Dedifferentiated amniotic fluid mesenchymal stem cell (primary cell): Measurements from ENCODE around the gene CACNA2D2.

ENCODE experiments used
- DNase-seq: peaks from one replicate; pipeline ENCODE4 v3.0.0-alpha.2; 2016; ENCODE audit errors: extremely low spot score

Gene CACNA2D2

DNA sequence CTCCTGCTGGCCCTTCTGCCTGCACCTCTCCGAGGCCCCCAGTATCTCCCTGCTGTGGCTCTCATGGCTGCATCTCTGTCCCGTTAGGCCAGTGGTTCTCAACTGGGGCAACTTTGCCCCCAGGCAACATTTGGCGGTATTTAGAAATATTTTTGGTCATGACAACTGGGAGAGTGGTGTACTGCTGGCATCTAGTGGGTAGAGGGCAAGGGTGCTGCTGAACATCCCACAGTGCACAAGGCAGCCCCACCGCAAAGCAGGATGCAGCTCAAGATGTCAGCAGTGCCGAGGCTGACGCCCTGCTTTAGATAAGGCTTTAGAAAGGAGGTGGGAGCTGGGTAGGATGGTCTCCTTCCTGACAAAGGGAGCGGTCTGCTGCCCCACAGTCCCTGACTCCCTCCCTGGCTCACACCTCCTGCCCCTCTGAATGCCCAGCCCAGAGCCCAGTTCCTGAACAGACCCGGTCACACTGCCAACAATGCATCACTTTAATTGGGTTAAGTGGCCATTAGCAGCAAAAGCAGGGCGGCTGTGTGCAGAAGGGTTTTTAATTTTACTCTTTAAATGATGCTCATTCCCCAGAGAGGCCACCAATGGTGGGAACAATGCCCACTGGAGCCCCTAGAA lies 75.3 kb downstream of the CACNA2D2 start:
- no peak for DNase-seq

DNA sequence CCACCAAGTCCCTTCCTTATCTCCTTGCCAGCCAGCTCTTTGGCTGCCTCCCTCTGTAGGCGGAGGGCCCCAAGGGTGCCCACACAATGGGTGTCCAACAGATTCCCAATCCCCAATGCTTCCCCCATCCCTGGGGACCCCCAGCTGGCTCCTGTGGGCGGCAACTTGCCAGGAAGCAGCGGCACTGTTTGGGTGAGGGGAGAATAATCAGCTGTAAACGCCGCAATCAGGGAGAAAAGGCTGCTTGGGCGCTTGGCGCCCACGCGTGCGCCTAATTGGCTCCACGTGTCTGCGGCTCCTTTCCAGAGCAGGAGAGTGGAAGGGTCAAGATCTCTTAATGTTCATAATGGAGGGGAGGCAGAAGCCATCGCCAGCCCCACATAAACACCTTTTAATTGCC lies 76.2 kb downstream of the CACNA2D2 start:
- no peak for DNase-seq

GRCh38 chr3:50425911-50426310 lies 77.5 kb downstream of the CACNA2D2 start:
- no peak for DNase-seq

DNA sequence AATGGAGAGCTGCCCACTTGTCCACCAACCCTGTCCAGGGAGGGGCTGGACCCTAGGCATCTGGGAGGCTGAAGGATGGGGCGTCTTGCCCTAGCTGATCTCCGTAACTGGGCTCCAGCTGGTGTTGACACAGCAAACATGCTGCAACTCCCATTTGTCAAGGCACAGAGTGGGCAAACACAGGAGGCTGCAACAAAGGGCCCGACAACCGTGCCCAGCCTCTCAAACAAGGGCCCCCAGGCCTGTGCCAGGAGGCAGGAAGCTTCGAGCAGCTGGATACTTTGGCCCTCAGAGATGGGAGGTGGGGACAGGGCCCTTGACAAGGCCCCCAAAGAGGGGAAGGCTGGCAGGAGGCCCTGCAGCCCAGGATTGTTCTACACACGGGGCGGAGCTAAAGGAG lies 79.9 kb downstream of the CACNA2D2 start:
- DNase-seq = no peak

- no peak for DNase-seq
These were observed 81.3 kb downstream of the CACNA2D2 start for GRCh38 chr3:50422153-50422552.

DNA sequence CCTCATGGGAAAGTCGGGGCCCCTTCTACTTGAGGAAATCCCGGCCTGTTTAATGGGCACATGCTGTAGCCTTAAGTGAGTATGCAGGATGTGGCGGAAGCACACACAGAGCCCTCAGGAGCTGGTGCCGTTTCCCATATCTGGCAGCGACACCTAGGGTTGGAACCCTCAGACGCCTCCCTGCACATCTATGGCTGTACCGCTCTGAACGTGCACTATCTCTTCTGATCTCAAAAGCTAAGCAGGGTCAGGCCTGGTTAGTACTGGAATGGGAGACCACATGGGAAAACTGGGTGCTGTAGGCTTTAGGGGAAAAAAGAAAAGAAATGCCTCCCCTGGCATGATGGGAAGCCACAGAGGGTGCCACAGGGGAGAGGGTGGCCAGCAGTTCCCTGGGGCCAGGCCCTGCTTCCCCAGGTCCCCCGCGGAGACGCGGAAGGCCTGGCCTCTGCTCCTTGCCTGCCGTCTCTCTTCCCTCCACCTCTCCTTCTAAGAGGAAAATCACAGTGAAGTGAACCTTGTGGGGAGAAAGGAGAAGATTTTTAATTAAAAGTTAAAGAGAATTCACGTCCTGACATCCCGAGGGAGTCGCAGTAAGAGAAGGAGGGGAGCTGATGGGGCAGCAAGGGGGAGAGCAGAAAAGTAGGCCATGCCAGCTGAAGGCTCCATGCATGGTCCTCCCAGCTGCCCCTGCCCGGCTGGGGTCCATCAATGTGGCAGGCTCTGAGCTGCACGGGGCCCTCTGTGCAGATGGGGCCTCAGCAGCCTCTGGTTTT lies 83.7 kb downstream of the CACNA2D2 start:
- no peak for DNase-seq

DNA sequence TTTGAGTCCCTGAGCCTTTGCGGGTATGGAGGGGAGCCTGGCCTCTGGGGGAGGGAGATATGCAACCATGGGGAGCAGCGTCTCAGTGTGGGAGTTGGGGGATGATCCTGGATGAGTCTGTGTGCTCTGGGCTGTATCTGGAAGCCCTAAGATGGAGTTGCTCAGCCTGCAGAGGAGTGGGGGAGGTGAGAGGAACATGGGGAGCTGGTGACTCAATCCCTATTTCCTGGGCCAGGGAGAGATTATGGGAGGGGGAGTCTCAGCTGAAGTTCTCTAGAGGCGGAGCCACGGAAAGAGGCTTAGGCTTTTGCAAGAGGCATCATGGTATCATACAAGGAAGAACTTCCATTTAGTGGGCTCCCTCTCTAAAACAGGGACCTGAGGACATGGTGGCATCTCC lies 84.6 kb downstream of the CACNA2D2 start:
- DNase-seq = no peak

GRCh38 chr3:50417637-50418033 lies 85.8 kb downstream of the CACNA2D2 start:
- DNase-seq = no peak

DNA sequence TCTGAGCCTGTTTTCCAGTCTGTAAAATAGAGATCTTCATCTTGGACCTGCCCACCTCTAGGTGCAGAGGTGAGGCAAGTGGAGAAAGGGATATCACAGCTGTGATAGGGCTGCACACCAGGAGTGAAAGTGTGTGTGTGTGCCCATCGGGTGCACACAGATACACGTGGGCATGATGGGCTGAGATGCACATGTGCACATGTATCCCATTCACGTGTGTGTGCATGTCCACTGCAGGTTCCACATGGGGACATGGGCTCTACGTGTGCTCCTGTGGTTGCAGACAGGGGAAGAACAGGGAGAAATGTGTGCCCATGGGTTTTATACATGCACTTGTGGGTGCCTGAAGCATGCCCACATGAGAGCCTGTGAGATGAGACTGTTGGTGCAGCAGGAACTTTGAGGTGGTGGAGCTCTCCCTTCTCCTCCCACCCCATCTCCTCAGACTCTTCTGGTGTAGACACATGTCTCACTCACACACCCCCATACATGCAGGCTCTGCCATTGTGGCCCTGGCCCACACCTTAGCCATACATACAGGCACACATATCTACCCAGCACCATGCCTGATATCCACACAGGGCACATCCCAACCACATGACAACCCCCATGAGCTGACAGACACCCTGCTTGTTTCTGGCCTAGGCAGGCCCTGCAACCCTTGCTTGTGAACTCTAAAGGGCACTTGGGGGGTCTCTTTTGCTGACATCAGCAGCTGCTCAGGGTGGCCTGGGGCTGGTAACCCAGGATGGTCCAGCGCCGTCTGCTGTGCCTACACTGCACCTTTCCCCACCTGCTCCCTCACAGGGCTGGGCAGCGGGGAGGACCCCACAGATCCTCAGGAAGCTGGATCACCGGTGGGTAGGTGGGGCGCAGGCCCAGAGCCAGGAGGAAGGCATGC lies 86.4 kb downstream of the CACNA2D2 start:
- no peak for DNase-seq

DNA sequence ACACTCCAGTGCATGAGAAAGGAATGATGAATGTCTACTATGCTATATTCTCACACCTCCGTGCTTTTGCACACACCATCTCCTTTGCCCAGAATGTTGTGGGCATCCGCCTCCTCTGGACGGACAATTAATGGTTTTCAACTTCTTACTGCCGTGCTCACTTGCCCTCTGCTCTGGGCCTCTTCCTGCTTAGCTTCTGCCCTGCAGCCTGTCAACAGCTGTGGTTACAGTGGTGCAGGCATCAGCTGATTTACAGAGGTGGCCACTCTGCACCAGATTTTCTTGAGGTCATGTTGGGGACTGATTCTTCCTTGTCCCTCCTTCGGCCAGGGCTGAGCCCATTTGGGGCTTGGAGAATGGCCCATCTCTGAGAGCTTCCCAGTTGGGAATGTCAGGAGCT lies 87.6 kb downstream of the CACNA2D2 start:
- DNase-seq = no peak

- no peak for DNase-seq
These were observed 88.4 kb downstream of the CACNA2D2 start for GRCh38 chr3:50415061-50415460.

DNA sequence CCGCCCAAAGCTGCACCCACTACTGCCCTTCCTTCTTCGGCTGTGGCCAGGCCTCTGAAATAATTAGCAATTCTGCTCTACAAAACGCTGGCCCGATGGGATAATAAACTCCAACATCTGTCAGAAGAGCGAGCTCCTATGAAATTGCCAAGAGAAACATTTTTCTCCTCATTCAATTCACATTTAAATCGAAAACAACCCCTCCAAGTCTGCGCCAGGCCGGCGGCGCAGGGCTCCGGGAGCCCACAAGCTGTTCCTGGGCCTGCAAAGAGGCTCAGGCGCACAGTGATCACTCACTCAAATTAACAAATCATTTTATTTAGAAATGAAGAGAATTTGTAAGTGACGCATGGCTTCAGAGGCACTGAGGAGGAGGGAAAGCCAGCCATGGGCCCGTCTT lies 88.8 kb downstream of the CACNA2D2 start:
- DNase-seq = no peak

DNA sequence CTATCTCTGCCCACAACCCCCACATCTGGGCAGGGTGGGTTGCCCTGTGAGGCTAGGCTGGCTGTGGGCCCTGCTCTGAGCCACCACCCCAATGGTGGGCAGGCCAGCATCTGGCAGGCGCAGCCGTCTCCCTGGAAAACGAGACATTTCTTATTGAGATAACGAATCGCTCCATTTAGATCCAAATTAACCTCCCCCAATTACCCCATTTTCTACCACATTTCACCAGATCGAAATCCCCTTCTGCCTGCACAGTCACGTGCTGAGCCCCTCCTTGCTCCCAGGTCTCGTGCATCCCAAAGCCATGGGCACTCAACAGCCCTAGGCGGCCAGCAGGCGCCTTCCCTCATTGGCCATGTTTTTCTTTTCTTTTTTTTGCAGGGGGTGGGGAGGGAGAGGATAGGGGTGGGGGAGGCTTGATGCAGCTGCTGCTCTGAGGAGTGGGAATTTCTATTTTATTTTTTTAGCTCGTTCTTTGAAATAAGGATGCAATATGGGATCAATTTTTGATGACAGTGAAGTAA lies 91.1 kb downstream of the CACNA2D2 start:
- DNase-seq = no peak

GRCh38 chr3:50411229-50411628 lies 92.2 kb downstream of the CACNA2D2 start:
- DNase-seq = no peak

GRCh38 chr3:50410608-50411139 lies 92.8 kb downstream of the CACNA2D2 start:
- DNase-seq = no peak

DNA sequence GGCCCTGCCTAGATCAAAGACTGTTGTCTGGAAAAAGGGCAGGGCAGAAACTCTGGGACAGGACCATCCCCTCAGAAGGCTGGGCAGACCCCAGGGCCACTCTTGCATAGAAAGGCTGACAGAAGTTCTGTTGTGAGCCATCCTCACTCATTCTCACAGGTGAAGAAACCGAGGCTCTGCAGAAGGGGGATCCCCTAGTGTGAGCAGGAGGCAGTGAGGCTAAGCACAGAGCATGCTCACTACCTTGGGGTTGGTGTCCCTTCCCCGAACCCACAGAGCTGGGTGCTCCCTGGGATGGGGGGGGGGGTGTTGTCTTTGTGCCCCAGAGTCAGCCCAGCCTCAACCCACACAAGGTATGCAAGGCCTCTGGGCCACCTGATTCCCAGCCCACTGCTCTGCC lies 93.2 kb downstream of the CACNA2D2 start:
- no peak for DNase-seq

- no peak for DNase-seq
These were observed 94.9 kb downstream of the CACNA2D2 start for GRCh38 chr3:50408443-50408944.

GRCh38 chr3:50406487-50406886 lies 96.9 kb downstream of the CACNA2D2 start:
- no peak for DNase-seq

DNA sequence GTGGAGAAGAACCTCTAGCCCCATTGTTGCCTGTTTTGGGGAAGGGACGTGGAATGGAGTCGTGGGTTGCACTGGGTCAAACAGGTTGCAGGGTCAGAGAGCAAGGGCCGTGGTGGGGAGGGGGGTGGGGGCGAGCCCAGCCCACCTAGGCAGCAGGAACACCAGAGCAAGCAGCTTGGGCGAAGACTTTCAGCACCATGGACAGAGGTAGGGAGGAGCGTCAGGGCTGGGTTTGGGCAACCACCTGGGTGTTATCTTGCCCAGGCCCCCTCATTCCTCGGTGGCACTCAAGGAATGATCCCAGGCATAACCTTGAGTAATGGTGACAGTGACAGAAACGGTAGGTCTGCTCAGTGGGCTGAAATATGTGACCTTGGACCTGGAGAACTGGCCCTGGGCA lies 98.2 kb downstream of the CACNA2D2 start:
- DNase-seq = no peak

DNA sequence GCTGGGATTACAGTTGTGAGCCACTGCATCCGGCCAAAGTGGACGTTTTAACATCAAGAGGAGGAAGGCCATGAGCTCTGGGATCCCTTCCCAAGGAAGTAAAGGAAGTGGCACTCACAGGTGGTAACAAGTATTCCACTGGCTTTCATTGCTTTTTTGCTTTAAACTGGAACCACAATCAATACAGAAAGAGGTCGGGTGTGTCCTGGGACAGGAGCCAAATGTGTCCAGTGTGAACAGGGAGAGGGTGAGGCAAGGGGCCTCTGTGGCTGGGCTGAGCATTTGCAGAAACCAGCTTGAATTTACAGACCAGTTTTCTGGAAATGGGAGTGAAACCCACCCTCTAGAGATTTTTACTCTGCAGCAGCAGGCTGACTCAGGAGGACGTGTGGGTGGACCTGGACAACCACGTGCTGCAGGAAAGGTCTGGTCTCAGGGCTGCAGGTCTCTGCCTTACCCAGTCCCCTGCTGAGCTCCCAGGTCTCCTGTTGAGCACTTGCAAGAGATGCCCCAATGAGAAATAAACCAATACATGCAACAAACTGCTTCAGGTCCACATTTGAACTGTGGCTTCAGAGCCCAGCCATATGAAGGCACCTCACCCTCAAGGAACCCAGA lies 101.3 kb downstream of the CACNA2D2 start:
- DNase-seq = no peak

GRCh38 chr3:50396502-50396901 lies 106.9 kb downstream of the CACNA2D2 start:
- DNase-seq = no peak
